Epidermal melanocyte (primary cell): ENCODE results near the gene PRKCQ.

Experiments used
- DNase-seq: peaks from one replicate; pipeline ENCODE4 v3.0.0; 2011; ENCODE audit warnings: low spot score; ENCODE audit not compliant: insufficient read length

The PRKCQ gene

DNA sequence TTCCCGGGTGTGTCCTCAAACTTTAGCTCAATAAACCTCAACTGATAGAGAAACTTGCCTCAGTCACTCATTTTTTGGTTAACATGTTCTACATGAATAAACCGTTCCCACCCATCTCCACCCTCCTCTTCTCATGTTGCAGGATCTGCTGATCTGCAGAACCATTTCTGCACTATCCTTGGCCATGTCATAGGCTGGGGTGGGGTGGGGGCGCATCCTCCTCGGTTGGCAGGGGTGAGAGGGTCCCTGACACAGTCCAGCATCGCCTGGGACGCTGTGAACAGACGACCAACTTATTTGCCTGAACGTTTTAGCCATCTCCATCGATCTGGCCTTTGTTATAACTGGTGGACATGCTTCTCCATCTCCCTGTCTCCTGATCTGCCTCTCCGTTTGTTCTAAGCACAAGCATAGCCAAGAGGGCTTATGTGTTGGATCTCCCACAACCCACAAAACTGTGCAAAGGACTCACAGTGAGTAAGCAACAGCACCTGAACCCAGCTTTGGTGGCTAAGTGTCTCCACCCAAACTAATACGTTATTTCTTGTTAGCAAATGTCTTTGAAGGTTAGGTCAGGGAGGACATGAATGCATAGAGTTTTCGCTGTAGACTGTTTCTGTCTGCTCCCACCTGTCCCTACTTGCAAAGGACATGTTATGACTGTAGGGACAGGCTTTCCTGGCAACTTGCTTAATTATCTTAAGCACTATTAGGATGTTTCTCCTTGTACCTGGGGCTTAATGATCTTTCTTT, 51.7 kb downstream of the PRKCQ start:
- DNase-seq, result no peak

DNA sequence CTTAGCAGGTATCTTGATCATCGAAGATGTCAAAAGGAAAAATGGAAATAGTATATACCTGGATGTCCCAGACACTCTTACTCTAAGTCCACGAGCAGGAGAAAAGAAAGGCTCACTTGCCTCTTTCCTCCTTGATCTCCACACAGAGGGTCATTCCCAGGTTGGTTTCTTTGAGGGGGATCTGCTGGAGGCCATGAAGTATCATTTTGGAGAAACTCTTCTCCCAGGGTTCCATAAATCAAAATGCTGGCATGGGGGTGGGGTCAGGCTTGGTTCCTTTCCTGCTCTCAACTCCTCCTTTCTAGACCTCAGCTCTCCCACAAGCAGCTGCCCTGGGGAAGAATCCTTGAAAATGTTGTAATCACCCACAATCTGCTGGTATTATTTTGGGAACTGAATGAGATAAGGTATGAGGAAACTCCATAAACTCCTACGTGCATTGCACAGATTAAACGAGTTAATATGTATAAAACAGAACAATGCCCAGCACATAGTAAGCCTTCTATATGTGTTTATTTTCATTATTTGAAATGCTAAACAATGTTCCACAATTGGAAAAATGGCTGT, 54.4 kb downstream of the PRKCQ start:
- no peak for DNase-seq

DNA sequence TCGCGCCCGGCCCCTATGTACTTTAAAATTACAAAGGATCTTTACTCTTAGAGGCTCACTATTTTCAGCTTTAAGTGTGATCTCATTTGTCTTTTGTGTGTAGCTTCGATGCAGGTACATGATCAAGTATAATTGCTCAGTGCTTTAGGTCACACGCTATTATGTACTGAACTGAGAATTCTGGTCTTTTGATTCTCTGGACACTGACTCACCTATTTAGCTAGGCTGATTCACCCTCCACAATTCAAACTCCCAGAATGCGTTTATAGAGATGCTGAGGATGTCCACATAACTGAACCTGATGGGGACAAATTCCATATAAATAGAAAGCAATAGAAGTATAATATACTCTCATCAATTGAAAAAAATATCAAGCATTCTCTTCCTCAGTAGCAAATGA, 57.8 kb downstream of the PRKCQ start:
- DNase-seq, result no peak

DNA sequence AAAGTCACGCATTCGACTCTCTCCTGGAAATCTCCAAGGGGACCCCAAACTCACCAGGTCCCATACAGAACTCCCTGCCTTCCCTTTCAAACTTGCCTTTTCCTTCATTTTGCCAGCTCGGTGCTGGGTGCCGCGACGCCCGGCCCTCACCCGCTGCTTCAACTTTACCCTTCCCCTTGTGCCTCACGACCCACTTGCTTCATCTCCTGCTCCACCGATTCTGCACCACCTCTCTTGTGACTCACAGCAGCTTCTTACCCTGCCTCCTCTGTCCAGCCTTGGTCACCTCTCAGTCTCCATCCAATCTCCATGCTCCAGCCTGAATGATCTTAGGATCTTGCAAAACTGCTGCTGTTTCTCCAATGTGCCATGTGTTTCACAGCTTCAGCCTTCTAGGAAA, 59.9 kb downstream of the PRKCQ start:
- DNase-seq, result no peak

DNA sequence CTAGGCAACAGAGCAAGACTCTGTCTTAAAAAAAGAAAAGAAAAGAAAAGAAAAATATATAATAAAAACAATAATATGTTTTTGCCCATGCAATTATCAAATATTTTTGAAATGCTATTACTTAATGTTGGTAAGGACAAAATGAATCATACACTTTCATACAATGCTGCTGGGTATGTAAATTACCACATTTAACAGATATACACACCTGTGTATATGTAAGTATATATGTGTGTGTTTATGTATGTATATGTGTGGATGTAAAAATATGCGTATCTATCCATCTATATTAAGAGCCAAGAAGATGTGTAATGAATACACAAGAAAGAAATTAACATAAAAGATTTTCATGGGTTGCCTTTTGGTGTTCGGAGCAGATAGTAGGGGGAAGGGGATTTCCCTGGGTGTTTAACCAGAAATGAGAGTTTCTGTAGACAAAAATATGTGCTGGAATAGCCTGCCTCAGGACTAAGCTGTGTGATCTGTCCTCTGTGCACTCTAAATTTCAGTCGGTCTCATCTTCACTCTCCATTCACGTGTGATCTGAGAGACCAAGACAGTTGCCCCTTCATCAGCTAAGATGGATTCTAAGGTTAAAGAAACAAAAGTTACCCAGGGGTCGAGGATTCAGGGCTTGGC, 61.2 kb downstream of the PRKCQ start:
- no peak for DNase-seq

DNA sequence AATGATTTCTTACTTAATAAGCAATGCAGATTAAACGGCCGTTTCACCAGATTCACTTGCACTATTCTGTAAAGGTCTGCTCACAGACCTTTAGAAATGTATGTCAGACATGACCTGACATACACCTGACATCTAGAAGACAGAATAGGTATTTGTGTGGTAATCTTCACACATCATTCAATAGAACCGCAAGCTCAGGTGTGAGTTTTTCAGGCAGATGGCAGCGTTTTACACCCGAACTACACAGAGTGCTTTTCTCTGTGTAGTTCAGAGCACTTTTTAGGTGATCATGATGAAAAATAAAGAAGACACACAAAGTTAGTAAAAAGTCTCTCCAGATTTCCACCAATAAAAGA, 63.2 kb downstream of the PRKCQ start:
- DNase-seq, result no peak

DNA sequence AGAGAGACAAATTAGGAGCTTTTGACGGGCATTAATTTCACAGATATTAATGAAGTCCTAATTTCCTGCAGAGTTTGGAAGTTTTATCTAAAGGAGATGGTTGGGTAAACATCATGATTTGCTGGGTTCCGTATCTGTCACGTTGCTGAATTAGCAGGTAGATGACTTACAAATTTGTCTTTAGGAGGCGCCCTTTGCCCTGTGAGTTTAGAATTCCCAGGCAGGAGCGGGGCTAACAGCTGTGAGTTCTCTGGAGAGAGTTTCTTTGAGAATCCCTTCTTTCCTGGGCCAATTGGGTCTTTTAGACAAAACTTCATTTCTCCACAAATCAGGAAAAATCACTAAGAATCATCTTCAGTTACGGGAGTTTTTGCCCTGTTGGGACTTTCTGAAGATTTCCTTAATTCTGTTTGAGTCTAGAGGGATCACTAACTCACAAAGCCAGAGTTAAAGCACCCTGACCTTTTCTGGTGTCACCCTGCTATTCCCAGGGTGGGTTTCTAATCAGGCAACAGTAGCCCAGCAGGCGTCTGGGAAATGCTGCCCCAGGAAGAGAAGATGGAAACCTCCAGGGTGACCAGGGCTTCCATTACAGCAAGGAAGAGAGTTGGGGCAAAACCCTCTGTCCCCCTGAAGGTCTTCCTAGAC, 63.7 kb downstream of the PRKCQ start:
- DNase-seq, result no peak

DNA sequence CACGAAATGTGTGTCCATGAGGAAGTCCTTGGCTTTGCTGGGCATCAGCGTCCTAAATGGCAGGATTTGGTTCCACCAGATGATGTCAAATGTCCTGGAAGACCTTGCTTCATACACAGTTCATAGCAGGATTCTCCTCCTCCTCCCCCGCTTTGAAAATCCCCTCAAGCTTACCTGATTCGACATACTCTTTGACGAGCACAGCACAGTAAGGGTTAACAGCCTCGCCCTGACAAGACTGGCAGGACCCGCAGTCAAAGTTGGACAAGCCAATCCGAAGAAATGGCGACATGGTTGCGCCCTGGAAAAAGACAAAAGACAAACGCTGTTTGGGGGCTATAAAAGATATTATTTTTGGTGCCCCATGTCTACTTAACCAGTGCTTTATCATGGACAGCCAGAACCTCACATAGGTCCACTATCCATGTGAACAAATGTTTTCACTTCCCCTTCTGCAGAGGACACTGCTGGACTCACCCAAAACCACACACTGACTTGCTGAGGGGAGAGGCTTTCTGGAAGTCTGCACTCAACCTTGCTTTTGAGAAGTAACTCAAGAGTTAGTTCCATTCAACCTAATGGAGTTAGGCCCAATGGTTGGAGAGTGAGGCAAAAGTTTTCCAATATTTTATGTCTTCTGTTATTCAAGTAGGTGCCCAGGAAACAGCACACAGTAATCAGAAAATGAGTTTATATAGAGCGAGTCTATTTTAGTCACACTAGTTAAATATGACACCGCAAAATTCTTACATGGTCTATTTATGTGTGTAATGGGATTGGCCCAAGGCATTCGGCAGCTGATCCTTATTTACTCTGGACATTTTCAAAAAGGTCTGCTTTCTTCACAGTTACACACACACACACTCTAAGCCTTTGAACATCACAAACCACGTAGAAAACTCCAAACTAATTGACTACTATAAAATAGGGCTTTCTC, 65.0 kb downstream of the PRKCQ start:
- no peak for DNase-seq

DNA sequence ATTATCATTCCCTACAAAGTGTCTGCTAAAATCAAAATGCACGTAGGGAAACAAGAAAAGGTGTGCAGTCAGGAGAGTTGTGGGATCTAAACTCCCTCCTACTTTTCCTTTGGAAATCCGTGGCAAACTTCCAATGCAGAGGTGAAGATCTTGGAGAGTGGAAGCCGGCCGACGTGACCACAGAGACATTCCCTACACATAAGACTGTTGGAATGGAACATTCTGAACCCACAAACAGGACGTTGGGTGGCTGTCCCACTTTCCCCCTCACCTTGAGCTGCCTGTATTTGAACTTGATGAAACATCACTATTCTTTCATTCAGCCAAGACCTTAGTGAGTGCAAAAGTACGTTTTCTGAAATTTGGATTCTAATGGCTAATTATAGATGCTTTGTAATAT, 65.9 kb downstream of the PRKCQ start:
- DNase-seq, result no peak

DNA sequence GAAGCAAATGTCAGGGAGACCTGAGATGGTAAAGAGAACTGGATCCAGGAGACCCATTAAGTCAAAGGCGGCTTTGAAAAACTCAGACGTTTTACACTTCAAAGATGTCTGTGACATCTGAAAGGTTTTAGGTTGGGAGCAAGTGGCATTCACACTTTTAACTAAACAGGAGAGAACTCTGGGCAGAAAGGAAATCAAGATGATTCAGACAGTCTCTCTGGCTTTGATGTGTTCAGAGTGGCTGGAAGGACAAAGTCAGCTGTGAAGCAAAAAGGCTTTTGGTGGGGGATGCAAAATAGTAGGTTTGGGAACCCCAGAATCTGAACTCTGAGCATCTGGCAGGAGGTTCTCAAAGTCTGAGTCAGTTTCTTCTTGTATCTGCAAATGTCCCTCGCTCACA, 66.6 kb downstream of the PRKCQ start:
- DNase-seq, result no peak

DNA sequence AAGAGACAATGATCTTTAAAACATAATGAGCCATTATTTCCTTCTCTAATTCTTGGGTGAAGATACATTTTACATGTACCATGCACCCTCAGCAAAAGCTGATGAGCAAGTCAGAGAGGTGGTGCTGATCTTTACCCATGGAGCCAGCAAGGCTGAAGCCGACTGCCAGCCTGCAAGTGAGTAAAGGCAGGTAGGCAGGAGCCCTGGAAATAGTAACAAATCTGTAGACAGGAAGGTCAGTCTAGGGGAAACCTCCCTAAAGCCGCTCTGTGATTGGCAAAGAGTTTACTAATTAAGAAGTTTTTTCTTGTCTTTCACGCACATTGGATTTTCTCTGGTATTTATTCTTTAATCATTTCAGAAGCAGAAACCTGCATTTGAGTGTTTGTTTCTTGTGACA, 67.9 kb downstream of the PRKCQ start:
- DNase-seq, result no peak

DNA sequence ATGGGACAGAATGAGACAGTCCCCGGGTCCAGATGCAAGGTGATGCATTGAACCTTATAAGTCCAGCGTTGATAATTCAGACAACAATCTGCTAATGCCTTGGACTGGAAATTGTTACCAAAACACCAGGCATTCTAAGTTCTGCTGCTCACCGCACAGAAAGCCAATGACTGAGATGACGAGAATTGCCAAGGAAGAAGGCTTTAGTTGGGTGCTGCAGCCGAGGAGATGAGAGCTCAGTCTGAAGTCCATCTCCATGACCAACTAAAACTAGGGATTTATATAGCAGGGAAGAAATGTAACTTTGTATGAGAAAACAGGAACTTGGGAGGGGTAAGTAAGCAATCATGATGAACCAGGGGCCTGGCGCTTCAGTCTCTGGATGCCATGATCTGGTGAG, 68.7 kb downstream of the PRKCQ start:
- DNase-seq, result no peak

DNA sequence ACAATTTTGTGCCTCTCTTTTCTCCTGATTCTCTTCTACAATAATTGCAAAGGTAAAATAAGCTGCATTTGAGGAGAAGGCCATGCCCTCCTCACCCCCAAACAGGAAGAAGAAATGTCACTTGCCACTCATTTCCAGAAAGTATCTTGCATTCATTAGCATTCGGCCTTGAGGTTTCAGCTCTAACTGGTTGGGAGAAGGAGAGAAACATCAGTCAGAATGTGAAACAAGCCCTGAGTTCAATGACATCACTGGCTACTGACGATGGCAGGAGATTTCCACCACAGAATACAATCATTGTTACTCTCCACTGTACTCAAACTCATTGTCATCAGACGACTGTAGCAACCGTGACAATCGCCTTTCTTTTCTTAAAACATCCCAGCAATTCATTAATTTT, 72.8 kb downstream of the PRKCQ start:
- no peak for DNase-seq

DNA sequence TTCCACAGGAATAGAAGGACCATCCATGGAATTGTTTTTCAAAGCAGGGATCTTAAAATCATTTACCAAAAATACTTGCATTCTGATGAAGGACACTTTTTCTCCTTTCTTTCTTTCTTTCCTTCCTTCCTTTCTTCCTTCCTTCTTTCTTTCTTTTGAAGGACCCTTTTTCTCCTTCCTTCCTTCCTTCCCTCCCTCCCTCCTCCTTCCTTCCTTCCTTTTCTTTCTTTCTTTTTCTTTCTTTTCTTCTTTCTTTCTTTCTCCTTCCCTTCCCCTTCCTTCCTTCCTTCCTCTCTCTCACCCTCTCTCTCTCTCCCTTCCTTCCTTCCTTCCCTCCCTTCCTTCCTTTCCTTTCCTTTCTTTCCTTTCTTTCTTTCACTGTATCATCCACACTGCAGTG, 74.8 kb downstream of the PRKCQ start:
- DNase-seq, result no peak

DNA sequence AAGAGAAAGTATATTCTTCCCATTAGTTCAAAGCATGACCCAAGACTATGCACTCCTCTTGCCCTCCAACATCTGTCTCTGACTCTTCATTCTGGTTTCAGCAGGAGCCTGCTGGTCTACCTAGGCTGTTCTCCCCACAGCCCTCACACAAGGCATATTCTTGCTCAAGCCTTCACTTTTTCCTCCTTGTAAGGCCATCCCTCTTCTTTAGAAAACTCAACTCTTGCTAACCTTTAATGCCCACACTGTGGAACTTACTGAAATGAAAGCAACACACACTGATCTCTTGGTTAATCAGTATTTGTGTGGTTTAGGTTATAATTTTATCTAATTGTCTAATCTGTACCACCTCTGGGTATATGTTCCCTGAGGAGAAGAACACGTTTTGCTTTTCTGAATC, 75.8 kb downstream of the PRKCQ start:
- DNase-seq, result no peak

DNA sequence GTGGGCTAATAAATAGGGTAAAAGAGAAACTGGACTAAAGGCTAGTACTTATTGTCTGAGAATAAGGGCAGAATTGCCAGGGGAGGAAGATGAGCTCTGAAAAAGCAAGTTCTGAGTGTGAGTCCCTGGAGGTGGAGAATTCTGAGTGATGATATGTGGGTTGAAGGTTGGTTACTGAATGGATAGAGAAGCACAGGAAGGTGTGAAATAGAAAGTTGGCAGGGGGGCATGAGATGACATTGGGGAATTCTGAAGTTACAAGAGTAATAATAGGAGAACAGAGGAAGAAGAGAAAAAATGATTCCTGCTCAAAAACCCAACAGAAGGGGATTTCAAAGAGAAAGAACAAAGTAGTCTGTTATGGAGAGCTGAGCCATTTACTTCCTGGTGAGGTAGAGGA, 76.9 kb downstream of the PRKCQ start:
- DNase-seq, result no peak

DNA sequence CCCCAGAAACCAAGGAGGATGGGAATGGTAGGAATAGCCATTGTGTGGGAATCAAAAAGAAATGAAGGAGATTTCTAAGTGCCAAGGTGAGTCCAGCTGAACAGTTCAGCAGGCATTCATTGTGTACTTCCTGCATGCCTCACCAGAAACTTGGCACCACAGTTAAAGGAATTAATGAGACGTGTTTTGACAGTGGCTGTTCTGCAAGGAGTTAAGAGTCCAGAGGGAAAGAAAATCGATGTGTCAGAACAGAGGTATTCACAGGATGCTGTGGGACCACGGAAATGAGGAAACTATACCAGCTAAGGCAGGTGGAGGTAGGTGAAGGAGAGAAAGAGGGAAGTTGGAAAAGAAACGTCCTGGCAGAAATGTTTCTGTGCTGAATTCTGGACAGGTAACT, 78.1 kb downstream of the PRKCQ start:
- no peak for DNase-seq

DNA sequence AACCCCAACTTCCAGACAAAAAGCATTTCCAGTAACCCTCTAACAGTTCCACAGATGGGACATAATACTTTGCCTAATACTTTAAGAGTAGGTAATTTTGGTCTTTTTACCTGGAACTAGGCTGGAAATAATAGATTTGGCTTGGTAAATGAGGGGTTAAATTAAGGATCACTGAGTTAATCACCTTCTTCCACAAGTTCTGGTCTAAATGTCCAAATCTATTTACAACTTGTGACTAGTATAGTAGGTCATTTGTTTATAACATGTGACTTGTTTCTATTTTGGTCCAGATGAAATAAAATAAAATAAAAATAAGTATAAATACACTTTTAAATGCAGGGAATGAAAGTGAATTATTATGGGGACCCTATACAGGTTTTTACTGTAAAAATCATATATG, 80.1 kb downstream of the PRKCQ start:
- no peak for DNase-seq

DNA sequence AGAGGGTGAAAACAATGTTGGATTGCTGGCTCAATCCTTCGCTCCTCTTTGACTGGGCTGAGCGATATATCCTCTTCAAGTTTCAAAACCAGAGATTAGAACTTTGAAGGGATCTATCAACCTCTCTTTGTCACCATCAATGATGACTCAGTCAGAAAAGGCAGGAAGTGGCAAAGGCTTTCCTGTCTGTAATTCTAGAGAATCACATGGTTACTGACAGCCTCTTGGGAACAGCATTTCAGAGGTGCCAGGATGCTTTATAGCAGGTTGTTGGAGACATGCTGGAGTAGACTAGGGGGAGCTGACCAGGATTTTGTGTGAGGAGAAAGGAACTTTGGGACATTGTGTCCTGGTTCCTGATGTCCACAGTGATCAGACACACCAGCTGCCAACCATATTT, 81.3 kb downstream of the PRKCQ start:
- no peak for DNase-seq

DNA sequence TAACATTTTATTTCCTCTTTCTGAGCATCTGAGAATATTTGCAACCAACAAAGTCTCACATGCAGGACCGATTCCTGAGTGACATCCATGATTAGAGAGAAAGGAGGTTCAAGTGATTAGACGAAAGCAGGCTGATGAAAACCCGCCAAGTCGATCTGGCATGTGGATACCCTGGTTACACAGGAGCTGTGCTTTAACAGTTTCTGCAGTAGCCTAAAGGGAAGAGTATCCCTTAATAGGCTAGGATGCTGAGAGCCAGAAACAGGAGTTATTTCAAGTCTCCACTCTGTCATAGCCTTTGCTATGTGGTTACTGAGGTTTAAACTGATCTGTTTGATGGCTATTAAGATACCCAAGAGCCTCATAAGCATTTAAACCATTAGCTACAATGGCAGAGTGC, 82.5 kb downstream of the PRKCQ start:
- no peak for DNase-seq

DNA sequence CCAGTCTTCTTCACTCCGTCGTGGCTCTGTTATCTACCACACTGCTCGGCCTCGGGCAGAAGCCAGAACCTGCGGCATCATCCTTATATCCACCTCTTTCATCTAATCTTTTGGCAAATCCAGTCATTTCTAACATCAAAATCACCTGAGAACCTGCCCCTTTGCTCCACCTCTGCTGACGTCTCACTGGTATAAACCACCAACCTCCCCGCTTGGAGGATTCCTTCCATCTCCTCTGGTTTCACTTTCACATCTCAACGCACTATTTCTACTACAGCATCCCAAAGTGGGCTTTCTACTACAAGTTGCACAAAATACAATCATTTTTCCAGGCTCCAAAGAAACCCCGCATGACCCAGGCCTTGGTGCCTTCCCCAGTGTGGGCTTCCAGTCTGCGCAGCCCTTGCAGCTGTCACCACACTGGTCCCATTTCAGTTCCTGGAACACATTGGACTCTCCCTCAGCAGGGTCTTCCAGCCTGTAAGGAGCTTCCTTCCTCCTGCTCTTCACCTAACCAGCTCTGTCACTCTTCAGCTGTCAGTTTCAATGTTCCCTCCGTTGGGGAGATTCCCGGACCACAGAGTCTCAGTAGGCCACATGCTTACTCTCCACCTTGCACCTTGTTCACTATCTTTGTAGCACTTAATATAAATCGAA, 85.0 kb downstream of the PRKCQ start:
- no peak for DNase-seq
